SH-SY5Y (cell line): ENCODE data around the gene LAMB1.

Source experiments
- GATA2 ChIP-seq: IDR thresholded peaks from 2 replicates; pipeline ENCODE4 v1.6.1; 2011; ENCODE audit warnings: mild to moderate bottlenecking, low read depth, low read length
- GATA3 ChIP-seq: IDR thresholded peaks from 2 replicates; pipeline ENCODE4 v1.6.1; 2011; ENCODE audit warnings: low read depth, mild to moderate bottlenecking, low read length, moderate library complexity

LAMB1 gene

GRCh38 chr7:107890493-107890961 is 112.4 kb downstream of the LAMB1 start:
- no peak for TF ChIP-seq GATA2
- no peak for TF ChIP-seq GATA3

- peak; percentile 40; the same call in 1 of the 2 replicates for TF ChIP-seq GATA2
- TF ChIP-seq GATA3 = no peak
These were observed 113.0 kb downstream of the LAMB1 start for GRCh38 chr7:107889992-107890391.

- TF ChIP-seq GATA3 (no peak), GATA2 (no peak)
These were observed 118.7 kb downstream of the LAMB1 start for GRCh38 chr7:107884066-107884818.

- TF ChIP-seq GATA3 (no peak), GATA2 (no peak)
These were observed 120.2 kb downstream of the LAMB1 start for GRCh38 chr7:107882766-107883165.

GRCh38 chr7:107879400-107880035 is 123.4 kb downstream of the LAMB1 start:
- TF ChIP-seq GATA2 (no peak), GATA3 (no peak; the same call in 1 of the 2 replicates)

GRCh38 chr7:107878636-107879035 is 124.3 kb downstream of the LAMB1 start:
- no peak for TF ChIP-seq GATA3

- TF ChIP-seq GATA2 = no peak
- no peak for TF ChIP-seq GATA3
These were observed 125.1 kb downstream of the LAMB1 start for GRCh38 chr7:107877731-107878382.

GRCh38 chr7:107876916-107877315 is 126.0 kb downstream of the LAMB1 start:
- TF ChIP-seq GATA3 = no peak
- TF ChIP-seq GATA2 = no peak

- peak; percentile 94 for TF ChIP-seq GATA2
- TF ChIP-seq GATA3 = peak; percentile 91
These were observed 128.1 kb downstream of the LAMB1 start for GRCh38 chr7:107874605-107875446.

GRCh38 chr7:107874111-107874510 is 128.8 kb downstream of the LAMB1 start:
- no peak for TF ChIP-seq GATA2
- TF ChIP-seq GATA3 = no peak
